ENCODE measurements around the gene AUP1.

- TF ChIP-seq POLR2AphosphoS5 (IDR thresholded peaks at IDR 0.05) (no peak), EZH2 (IDR thresholded peaks at IDR 0.05; ENCODE audit: borderline replicate concordance, insufficient read depth, low read length, poor library complexity, severe bottlenecking) (no peak), EP300 (conservative IDR thresholded peaks at IDR 0.05; ENCODE audit: poor library complexity, severe bottlenecking) (no peak)
- TF ChIP-seq, protein P1, sequence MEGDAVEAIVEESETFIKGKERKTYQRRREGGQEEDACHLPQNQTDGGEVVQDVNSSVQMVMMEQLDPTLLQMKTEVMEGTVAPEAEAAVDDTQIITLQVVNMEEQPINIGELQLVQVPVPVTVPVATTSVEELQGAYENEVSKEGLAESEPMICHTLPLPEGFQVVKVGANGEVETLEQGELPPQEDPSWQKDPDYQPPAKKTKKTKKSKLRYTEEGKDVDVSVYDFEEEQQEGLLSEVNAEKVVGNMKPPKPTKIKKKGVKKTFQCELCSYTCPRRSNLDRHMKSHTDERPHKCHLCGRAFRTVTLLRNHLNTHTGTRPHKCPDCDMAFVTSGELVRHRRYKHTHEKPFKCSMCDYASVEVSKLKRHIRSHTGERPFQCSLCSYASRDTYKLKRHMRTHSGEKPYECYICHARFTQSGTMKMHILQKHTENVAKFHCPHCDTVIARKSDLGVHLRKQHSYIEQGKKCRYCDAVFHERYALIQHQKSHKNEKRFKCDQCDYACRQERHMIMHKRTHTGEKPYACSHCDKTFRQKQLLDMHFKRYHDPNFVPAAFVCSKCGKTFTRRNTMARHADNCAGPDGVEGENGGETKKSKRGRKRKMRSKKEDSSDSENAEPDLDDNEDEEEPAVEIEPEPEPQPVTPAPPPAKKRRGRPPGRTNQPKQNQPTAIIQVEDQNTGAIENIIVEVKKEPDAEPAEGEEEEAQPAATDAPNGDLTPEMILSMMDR (IDR thresholded peaks at IDR 0.05; ENCODE audit: poor library complexity, severe bottlenecking): no peak
These were observed 43.4 kb downstream of the AUP1 start for GRCh38 chr2:74486141-74486540.
